HG02884 (cell line): ENCODE results near the gene ETAA1.

Source experiments
- ATAC-seq: cut with Tn5 transposase; IDR thresholded peaks from one replicate; pipeline ENCODE4 v1.9.1; 2021; ENCODE audit warnings: mild to moderate bottlenecking, moderate library complexity; ENCODE audit not compliant: unreplicated experiment

ETAA1 gene

GRCh38 chr2:67436221-67436620 is 39.1 kb downstream of the ETAA1 start:
- ATAC-seq: no peak

- ATAC-seq: no peak
Measured at GRCh38 chr2:67437114-67437513, 40.0 kb downstream of the ETAA1 start.

DNA sequence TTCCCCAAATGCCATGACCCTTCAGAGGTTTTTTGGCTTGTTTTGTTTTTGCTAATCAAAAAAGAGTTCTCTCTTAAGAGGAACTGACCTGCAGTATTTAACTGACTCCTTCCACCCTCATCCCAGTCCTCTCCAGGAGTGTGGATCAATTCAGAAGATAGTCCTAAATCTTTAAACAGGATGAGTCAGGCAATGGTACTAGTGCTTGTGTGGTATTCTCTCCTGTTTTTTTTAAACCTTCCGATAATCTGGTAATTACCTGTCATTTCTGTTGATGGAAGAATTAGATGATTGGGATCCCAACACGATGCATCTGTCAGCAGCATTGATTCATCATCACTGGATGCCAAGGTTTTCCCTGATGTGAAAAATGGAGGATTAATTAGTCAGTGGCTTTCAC is 41.2 kb downstream of the ETAA1 start:
- ATAC-seq: no peak

DNA sequence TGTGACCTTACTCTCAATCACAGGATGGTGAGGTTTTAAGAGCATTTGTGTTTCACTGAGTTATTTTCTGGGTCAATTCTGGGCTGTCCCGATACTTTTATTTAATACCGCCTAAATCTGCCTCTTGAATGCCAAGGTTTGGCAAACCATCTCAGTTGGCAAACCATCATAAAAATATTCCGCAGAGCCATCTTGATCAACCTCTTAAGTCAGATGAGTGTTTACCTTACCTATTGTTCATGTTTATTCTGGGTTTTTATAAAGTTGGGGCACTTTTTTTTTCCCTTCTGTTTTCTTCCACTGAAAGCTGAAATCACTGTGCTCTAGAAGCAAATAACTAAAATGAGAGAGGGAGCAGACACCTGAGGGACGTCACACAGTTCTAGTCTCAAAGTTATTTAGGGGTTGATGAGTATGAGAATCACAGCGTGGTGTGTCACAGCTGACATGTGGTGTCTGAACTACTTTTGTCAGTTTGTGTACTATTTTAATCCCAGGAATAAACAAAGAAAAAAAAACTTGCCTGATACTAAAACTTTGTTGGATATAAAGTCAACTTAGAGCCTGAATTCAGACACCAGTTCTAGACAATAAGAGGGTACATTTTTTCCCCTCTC is 48.6 kb downstream of the ETAA1 start:
- no peak for ATAC-seq

GRCh38 chr2:67446491-67446911 is 49.4 kb downstream of the ETAA1 start:
- no peak for ATAC-seq

GRCh38 chr2:67448648-67449047 is 51.5 kb downstream of the ETAA1 start:
- no peak for ATAC-seq

- ATAC-seq: no peak
Measured at GRCh38 chr2:67451086-67451832, 54.1 kb downstream of the ETAA1 start.

GRCh38 chr2:67453310-67453709 is 56.2 kb downstream of the ETAA1 start:
- no peak for ATAC-seq

- ATAC-seq: no peak
Measured at GRCh38 chr2:67455219-67456142, 58.3 kb downstream of the ETAA1 start.

GRCh38 chr2:67456428-67456827 is 59.3 kb downstream of the ETAA1 start:
- no peak for ATAC-seq

DNA sequence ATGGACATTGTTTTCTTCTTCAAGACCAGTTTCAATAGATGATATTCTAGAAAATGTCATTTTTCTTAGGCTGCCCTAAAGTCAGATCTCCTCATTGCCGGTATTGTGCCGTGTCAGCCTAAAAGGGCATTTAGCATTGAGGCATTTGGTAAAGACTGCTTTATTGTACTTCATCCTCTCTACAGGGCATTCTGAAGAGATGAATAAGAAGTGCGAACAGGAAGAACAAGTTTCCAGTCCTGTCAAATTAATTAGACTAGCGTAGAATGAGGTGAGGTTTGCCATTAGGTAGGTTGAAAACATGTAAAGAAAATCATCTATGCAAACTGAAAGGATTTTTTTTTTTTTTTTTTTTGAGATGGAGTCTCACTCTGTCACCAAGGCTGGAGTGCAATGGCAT is 60.6 kb downstream of the ETAA1 start:
- no peak for ATAC-seq

DNA sequence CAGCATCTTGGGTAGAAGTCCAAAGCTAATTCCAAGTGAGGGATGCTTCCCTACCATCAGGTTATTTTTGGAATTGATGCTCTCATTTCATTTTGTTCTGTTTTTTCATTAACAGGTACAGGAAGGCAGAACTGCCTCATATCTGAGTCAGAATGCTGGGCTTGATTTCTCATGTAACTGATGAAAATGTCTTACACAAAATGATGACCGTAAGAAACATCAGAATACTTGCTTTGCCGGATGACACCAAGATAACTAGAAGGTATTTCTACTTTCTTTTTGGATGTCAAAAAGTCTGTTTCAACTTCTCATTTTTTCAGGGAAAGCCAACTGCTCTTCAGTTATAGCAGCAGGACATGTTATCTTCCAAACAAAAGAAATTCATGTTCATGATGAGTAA is 62.6 kb downstream of the ETAA1 start:
- ATAC-seq: no peak
